Prostate gland (tissue), 2 donors: ENCODE results near the gene IVD. TPM values are rescaled to one million over a fixed set of nuclear protein-coding genes. Genes with fewer than 3 reads are reported as not detected.

Source experiments
- DNase-seq: peaks from one replicate; pipeline ENCODE4 v3.0.0-alpha.2; 2019; ENCODE audit warnings: low spot score
- H3K27ac ChIP-seq, 2 donors: fragments of 200-600 bp; sonication (generic); 2 replicates each; pipeline ENCODE4 v1.5.1; 2017 to 2019
- H3K27me3 ChIP-seq: fragments of 200-600 bp; sonication (generic); replicated peaks from 2 replicates; pipeline ENCODE4 v1.5.1; 2019; ENCODE audit not compliant: insufficient read depth
- H3K36me3 ChIP-seq, 2 donors: fragments of 200-600 bp; sonication (generic); 1 replicate in 1 of 2; 2 replicates in 1 of 2; pipeline versions ENCODE4 v1.5.1 to v1.8.1; 2017 to 2019
- H3K4me1 ChIP-seq: fragments of 200-600 bp; sonication (generic); replicated peaks from 2 replicates; pipeline ENCODE4 v1.5.1; 2019
- H3K4me3 ChIP-seq, 2 donors: fragments of 200-600 bp; sonication (generic); 2 replicates each; pipeline ENCODE4 v1.5.1; 2017 to 2019
- H3K9me3 ChIP-seq: fragments of 200-600 bp; sonication (generic); 2 replicates; pipeline ENCODE4 v1.5.1; 2017
- POLR2A ChIP-seq: fragments of 450-650 bp; IDR thresholded peaks from one replicate; pipeline ENCODE4 v1.6.1; 2016; ENCODE audit warnings: antibody characterized with exemption, mild to moderate bottlenecking
- POLR2AphosphoS5 ChIP-seq: sonication (generic); formaldehyde crosslinking; IDR thresholded peaks from one replicate; pipeline ENCODE4 v1.6.1; 2017; ENCODE audit warnings: antibody characterized with exemption
- WGBS: methylation state at CpG from one replicate; pipeline ENCODE4 v1.1.5; 2018; 5-methylcytosine and 5-hydroxymethylcytosine counted together
- intact Hi-C: fragments of 100-400 bp; cut with DNase I; formaldehyde crosslinking; loops from one replicate; pipeline ENCODE4 v1.14.2; 2022
- total RNA-seq, 2 donors: library from RNA; depleted of rRNA; stranded (reverse); fragments of >200 nt; gene quantifications; one replicate each; pipeline ENCODE4 v1.1.0, GENCODE V29; 2016
- TF ChIP-seq, protein P1 (sequence below), 4 experiments: fragments of 200-600 bp in 2 of 4; fragments of 450-650 bp in 2 of 4; sonication (generic) in 2 of 4; IDR thresholded peaks; 1 replicate in 3 of 4; 2 replicates in 1 of 4; pipeline ENCODE4 v1.5.1; 2016 to 2019; ENCODE audit warnings: antibody characterized with exemption in 4 of 4, mild to moderate bottlenecking in 2 of 4, moderate library complexity in 2 of 4

IVD gene
- total RNA-seq, 2 donors from 2014 or later = 112 to 115 TPM

DNA sequence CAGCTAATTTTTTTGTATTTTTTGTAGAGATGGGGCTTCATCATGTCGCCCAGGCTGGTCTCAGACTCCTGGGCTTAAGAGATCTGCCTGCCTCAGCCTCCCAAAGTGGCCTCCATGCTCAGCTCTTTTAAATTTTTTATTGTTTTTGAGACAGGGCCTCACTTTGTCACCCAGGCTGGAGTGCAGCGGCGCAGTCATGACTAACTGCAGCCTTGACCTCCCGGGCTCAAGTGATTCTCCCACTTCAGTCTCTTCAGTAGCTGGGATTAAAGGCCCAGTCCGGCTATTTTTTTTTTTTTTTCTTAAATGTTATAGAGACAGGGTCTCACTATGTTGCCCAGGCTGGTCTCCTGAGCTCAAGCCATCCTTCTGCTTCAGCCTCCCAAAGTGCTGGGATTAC, 20.1 kb downstream of the IVD start:
- H3K9me3 ChIP-seq = no peaks in the 10 kb centered on the region
- H3K27me3 ChIP-seq = no peaks in the 10 kb centered on the region
- peaks cover 11% of the 10 kb centered on the region for H3K4me1 ChIP-seq
- H3K36me3 ChIP-seq = no peaks in the 10 kb centered on the region
- intact Hi-C loops = loop anchor here (10.0 kb wide), 1 partner anchor 381 kb away; no protein-coding TSS in a partner anchor
- DNase-seq = no peak
- TF ChIP-seq POLR2A (no peak), POLR2AphosphoS5 (no peak)
- TF ChIP-seq, protein P1, sequence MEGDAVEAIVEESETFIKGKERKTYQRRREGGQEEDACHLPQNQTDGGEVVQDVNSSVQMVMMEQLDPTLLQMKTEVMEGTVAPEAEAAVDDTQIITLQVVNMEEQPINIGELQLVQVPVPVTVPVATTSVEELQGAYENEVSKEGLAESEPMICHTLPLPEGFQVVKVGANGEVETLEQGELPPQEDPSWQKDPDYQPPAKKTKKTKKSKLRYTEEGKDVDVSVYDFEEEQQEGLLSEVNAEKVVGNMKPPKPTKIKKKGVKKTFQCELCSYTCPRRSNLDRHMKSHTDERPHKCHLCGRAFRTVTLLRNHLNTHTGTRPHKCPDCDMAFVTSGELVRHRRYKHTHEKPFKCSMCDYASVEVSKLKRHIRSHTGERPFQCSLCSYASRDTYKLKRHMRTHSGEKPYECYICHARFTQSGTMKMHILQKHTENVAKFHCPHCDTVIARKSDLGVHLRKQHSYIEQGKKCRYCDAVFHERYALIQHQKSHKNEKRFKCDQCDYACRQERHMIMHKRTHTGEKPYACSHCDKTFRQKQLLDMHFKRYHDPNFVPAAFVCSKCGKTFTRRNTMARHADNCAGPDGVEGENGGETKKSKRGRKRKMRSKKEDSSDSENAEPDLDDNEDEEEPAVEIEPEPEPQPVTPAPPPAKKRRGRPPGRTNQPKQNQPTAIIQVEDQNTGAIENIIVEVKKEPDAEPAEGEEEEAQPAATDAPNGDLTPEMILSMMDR (IDR thresholded peaks at IDR 0.05) = no peak
- H3K27ac ChIP-seq = no peak overlapping the region
- H3K4me3 ChIP-seq = no peak overlapping the region
- WGBS = 95% methylated on average over 5 of the region's 5 CpGs

DNA sequence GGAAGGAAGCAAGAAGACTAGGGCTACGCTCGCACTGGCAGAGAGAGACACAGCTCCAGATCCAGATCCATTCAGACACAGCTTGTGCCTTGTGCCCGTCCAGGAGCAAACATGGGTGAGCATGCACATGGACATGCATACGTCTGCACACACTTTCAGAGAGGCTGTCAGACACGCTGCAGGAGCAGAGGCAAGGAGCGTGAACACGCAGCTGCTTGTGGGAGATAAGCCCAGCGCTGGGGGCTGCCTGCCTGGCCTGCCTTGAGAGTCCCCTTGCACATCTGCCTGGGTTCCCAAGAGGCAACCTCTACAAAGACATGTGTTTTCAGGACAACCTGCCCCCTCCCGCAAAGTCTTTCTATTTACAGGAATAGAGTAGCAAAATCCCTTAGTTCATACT, 21.6 kb downstream of the IVD start:
- no peak for DNase-seq

DNA sequence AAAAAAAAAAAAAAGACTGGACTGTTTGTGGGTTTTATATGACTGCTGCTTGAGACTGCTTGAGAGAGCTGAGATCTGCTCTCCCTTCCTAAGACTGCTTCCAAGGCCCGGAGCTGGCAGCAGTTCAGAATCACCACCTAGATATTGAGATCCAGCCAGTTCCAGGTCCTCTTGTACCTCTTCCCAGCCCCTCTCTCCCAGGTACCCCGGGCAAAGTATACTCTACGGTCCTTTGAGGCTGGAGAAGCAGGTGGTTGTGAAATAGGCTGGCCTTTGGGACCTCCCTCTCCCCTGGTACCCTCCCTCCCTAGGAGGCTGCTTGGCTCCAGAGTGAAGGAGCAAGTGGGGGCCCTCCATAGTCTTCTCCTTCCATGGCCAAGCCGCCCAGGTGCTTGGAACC, 22.6 kb downstream of the IVD start:
- H3K27me3 ChIP-seq = no peaks in the 10 kb centered on the region
- H3K27ac ChIP-seq = no peak overlapping the region
- WGBS = 89% methylated on average over 4 of the region's 4 CpGs
- no peak overlapping the region for H3K4me3 ChIP-seq
- no peaks in the 10 kb centered on the region for H3K36me3 ChIP-seq
- no peaks in the 10 kb centered on the region for H3K9me3 ChIP-seq
- H3K4me1 ChIP-seq = no peaks in the 10 kb centered on the region
- intact Hi-C loops = loop anchor here (10.0 kb wide), 1 partner anchor 383 kb away; no protein-coding TSS in a partner anchor
- DNase-seq = no peak
- TF ChIP-seq POLR2A = no peak
- TF ChIP-seq POLR2AphosphoS5 = no peak
- TF ChIP-seq, protein P1 (IDR thresholded peaks at IDR 0.05) = no peak

More for the DNA sequence above, 21.6 kb downstream of the IVD start:
- no peak overlapping the region for H3K4me3 ChIP-seq
- WGBS = 92% methylated on average over 9 of the region's 9 CpGs
- no peaks in the 10 kb centered on the region for H3K4me1 ChIP-seq
- H3K36me3 ChIP-seq = no peaks in the 10 kb centered on the region
- H3K27ac ChIP-seq = no peak overlapping the region
- no peak for TF ChIP-seq POLR2A
- TF ChIP-seq, protein P1 (IDR thresholded peaks at IDR 0.05) = no peak
- no peaks in the 10 kb centered on the region for H3K27me3 ChIP-seq
- intact Hi-C loops = loop anchor here (10.0 kb wide), 1 partner anchor 382 kb away; no protein-coding TSS in a partner anchor
- H3K9me3 ChIP-seq = no peaks in the 10 kb centered on the region

DNA sequence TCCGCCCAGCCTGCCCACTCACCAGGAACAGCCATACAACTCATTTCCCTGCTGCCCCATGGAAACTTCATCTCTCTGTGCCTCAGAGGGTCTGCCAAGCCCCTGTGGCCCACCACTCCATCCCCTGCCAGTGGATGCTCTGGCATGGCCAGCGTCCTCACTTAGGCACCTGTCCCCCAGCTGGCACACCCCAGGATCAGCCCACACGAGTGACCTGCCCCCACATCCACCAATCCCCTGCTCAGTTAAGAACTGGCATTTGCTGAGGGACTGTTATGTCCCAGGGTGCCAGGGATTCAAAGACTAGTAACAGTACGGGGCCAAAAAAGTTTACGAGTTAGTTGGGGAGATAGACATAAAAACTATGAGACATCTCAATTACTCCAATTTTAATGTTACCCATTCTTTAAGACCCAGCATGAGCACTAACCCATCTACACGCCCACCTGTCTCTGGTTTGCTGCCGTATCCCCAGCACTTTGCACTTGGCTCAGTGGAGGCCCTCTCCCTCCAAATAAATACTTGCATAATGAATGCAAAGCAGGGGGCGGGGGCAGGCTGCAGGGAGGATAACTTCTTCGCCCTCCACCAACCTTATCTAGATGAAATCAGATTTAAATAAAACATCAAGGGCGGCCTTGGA, 23.6 kb downstream of the IVD start:
- no peaks in the 10 kb centered on the region for H3K4me1 ChIP-seq
- DNase-seq = no peak
- no peak for TF ChIP-seq POLR2AphosphoS5
- TF ChIP-seq, protein P1 (IDR thresholded peaks at IDR 0.05) = no peak
- no peak for TF ChIP-seq POLR2A
- no peaks in the 10 kb centered on the region for H3K9me3 ChIP-seq
- no peak overlapping the region for H3K27ac ChIP-seq
- no peaks in the 10 kb centered on the region for H3K36me3 ChIP-seq
- no peak overlapping the region for H3K4me3 ChIP-seq
- intact Hi-C loops = loop anchor here (10.0 kb wide), 1 partner anchor 384 kb away; no protein-coding TSS in a partner anchor
- 83% methylated on average over 10 of the region's 10 CpGs for WGBS
- H3K27me3 ChIP-seq = no peaks in the 10 kb centered on the region

DNA sequence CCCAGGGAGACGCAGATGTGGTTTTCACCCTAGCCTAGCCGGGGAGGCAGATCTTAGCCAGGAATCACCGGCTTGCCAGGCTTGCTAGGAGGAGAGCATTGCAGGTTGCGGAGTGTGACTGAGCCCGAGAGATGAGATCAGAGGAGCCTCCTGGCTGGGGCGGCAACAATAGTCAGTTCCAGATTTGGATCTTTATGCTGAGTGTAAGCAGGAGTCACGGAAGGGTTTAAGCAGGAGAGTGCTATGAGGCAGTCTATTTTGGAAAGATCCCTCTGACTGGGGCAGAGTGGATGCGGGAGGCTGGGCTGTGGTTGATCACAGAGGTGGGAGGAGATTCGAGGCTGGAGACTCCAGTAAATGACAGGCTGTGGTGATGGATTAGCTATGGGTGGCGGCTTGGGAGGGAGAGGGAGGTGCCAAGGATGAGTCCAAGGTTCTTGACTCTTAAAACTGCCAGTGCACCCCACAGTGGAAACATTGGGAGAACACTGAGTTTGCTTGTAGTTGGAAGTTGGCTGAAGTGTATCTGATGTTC, 24.7 kb downstream of the IVD start:
- DNase-seq = no peak
- no peaks in the 10 kb centered on the region for H3K4me1 ChIP-seq
- H3K27me3 ChIP-seq = no peaks in the 10 kb centered on the region
- intact Hi-C loops = no loop called here
- 73% methylated on average over 10 of the region's 10 CpGs for WGBS
- no peak overlapping the region for H3K4me3 ChIP-seq
- no peak overlapping the region for H3K27ac ChIP-seq
- H3K9me3 ChIP-seq = no peaks in the 10 kb centered on the region
- no peak for TF ChIP-seq POLR2AphosphoS5
- H3K36me3 ChIP-seq = no peaks in the 10 kb centered on the region
